HG02884 (cell line): ENCODE data around the gene DEFB121.
"Not testable (repeated sequence)": the region's sequence is repeated elsewhere in the genome, so short reads cannot be mapped to it uniquely, and the experiment has no call there.

ENCODE experiments used
- ATAC-seq: cut with Tn5 transposase; IDR thresholded peaks from one replicate; pipeline ENCODE4 v1.9.1; 2021; ENCODE audit warnings: mild to moderate bottlenecking, moderate library complexity; ENCODE audit not compliant: unreplicated experiment

The DEFB121 gene

GRCh38 chr20:31406115-31406514, at the start of gene DEFB121:
TSS of gene DEFB121 (minus strand) at chr20:31406215. CDS start at chr20:31406152, 63 bp downstream.
- no peak for ATAC-seq

DNA sequence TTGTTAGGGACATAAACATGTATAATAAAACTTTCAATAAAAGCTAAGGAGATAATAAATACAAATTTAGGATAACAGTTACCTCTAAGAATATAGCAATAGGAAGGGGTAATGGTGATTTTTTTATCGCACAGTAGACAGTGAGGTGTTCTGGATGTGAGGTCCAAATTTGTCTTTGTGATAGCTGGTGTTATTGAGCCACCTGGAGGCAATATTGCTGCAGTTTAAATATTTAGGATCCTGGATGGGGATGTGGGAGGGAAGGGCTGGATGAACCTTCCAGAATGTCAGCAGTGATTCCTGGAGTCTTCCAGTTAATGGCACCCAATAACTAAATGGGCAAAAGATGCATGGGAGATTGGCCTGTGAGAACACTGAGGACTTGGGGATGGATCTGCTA, 48.3 kb upstream of the DEFB121 start:
- ATAC-seq = no peak

GRCh38 chr20:31452575-31452974, 46.6 kb upstream of the DEFB121 start:
- no peak for ATAC-seq

- ATAC-seq = no peak
These were observed 43.7 kb upstream of the DEFB121 start for GRCh38 chr20:31449511-31450414.

- ATAC-seq = no peak
These were observed 40.2 kb upstream of the DEFB121 start for GRCh38 chr20:31446084-31446819.

DNA sequence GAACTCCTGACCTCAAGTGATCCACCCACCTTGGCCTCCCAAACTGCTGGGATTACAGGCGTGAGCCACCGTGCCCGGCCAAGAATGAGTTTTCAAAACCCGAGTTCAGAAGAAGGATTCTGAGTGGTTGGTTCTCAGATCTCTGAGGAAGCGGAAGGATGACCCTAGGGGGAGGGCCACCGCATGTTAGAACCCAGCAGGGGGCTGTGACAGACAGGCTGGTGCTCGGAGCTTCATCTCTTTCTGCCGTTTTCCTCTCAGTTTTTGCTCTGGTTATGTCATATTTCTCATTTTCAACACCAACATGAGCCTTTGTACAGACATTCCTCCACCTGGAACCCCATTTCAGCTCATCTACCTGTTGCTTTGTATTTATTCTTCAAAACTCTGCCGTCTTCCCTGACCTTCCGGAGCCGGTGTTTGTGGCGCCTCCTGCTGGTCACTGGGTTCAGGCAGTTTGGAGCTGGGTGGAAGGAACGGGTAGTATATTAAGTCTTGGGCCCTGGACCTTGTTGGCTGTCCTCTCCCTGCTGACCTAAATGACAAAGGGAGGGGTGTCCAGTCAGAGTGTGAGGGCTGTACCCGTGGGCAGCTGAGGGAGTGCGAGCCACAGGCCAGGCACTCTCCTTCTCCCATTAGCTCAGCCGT, 34.1 kb upstream of the DEFB121 start, which contains the start of gene DEFB123:
DEFB123 (plus strand) TSS at position 621 of the 648 bp plus-strand sequence. CDS start 67 bp downstream, outside the sequence.
- ATAC-seq = no peak

- ATAC-seq = no peak
These were observed 24.6 kb upstream of the DEFB121 start for GRCh38 chr20:31430568-31431115.

GRCh38 chr20:31427576-31427975, 21.6 kb upstream of the DEFB121 start:
- not testable (repeated sequence) for ATAC-seq

- ATAC-seq = not testable (repeated sequence)
These were observed 21.0 kb upstream of the DEFB121 start for GRCh38 chr20:31426891-31427551.

GRCh38 chr20:31425797-31426196, 19.8 kb upstream of the DEFB121 start:
- ATAC-seq = no peak

- no peak for ATAC-seq
These were observed 12.3 kb upstream of the DEFB121 start for GRCh38 chr20:31418307-31418706.

- no peak for ATAC-seq
These were observed 9.6 kb upstream of the DEFB121 start for GRCh38 chr20:31415653-31416052.

GRCh38 chr20:31414381-31414780, 8.4 kb upstream of the DEFB121 start:
- ATAC-seq = no peak

DNA sequence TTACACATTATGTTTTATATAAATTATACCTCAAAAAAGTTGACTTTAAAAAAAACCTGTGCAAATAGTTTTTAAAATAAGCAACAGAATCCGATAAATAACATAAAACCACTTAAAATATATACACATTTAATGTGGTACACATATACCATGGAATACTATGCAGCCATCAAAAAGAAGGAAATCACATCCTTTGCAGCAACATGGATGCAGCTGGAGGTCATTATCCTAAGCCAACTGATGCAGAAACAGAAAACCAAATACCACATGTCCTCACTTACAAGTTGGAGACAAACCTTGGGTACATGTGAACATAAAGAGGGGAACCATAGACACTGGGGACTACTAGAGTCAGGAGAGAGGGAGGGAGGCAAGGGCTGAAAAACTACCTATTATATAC, 4.0 kb upstream of the DEFB121 start:
- ATAC-seq = no peak

- no peak for ATAC-seq
These were observed 2.1 kb downstream of the DEFB121 start for GRCh38 chr20:31403886-31404285.

GRCh38 chr20:31394900-31395299, 11.1 kb downstream of the DEFB121 start:
- ATAC-seq = no peak

- no peak for ATAC-seq
These were observed 13.2 kb downstream of the DEFB121 start for GRCh38 chr20:31392836-31393235.

DNA sequence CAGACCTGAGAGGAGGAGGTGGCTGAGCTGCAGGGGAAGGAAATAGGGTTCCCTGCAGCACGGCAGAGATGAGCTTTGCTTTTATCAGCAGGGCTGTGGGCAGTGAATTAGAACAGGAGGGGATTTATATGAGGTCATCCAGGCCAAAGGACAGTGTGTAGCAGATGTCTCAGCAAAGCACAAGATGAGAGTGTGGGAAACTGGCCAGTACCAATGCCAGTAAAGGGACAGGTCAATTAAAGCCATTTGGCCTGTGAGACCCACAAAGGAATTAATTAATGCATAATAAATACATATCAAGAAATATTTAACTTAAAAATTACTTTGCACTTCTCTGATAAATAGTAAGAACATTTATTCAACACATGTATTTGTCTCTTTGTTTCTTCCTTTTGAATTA, 15.5 kb downstream of the DEFB121 start, which contains the start of gene DEFB119:
DEFB119 (minus strand) TSS at position 101 of the 400 bp plus-strand sequence. CDS start 107 bp downstream, outside the sequence.
- ATAC-seq = no peak

DNA sequence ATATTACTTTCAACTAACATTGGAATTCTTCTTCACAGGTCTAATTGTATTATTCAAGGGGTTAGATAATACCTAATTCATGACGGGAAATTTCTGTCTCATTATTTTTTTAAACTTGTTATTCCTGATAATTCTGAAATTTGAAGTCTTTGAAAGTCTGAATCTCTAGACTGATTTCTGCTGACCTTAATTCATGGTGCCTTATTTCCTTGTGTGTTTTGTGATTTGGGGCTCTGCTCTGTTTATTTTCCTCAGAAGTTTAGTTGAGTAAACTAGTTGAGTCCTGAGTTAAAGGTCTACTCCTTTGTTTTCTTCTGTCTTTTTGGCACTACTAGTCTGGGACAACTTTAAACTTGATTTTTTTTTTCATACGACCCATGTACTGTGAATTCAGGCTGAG, 31.7 kb downstream of the DEFB121 start:
- no peak for ATAC-seq

DNA sequence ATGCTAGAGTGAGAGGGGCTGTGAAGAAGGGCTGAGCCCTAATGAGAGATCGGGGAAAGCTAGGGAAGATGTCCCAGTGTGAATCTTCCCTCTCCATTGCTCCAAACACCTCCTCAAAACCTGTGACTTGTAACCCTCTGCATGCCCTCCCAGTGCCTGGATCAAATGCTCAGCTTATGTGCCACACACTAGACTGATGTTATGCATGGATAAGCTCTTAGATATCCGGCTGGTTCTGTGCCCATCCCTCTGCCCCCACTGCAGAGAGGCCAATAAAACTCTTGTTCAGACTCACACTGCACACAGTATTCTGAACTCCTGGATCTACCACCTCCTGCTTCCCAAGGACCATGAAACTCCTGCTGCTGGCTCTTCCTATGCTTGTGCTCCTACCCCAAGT, 37.7 kb downstream of the DEFB121 start, which contains the start of gene DEFB118:
DEFB118 (plus strand) TSS at position 301 of the 400 bp plus-strand sequence; CDS start at position 351, 50 bp downstream.
- no peak for ATAC-seq
